Endodermal cell (in vitro differentiated cells): ENCODE results near the gene MUC7. TPM values are rescaled to one million over a fixed set of nuclear protein-coding genes. Genes with fewer than 3 reads are reported as not detected.
A peak's percentile ranks its signal among the peaks of the same experiment; 100 is the strongest.

Source experiments
- DNase-seq: peaks from one replicate; pipeline ENCODE4 v3.0.0-alpha.2; 2017
- H3K27ac ChIP-seq: 2 replicates; pipeline ENCODE4 v1.5.1; 2013; ENCODE audit warnings: mild to moderate bottlenecking, low read depth, low read length, moderate library complexity
- H3K27me3 ChIP-seq: 2 replicates; pipeline ENCODE4 v1.6.1; 2013; ENCODE audit warnings: mild to moderate bottlenecking, low read length, moderate library complexity; ENCODE audit not compliant: insufficient read depth, control insufficient read depth, poor library complexity, severe bottlenecking
- H3K36me3 ChIP-seq: 2 replicates; pipeline ENCODE4 v1.7.0; 2013; ENCODE audit warnings: mild to moderate bottlenecking, low read length, moderate library complexity; ENCODE audit not compliant: control insufficient read depth, insufficient read depth
- H3K4me1 ChIP-seq: one replicate; pipeline ENCODE4 v1.7.0; 2013; ENCODE audit warnings: low read length; ENCODE audit not compliant: control insufficient read depth, insufficient read depth
- H3K4me3 ChIP-seq: 2 replicates; pipeline ENCODE4 v1.5.1; 2013; ENCODE audit warnings: mild to moderate bottlenecking, low read length, moderate library complexity
- H3K9ac ChIP-seq: 2 replicates; pipeline ENCODE4 v1.6.1; 2013; ENCODE audit warnings: mild to moderate bottlenecking, low read length, moderate library complexity; ENCODE audit not compliant: poor library complexity, severe bottlenecking; ENCODE audit errors: extremely low read depth
- H3K9me3 ChIP-seq: 2 replicates; pipeline ENCODE4 v1.6.1; 2013; ENCODE audit warnings: mild to moderate bottlenecking, low read length, moderate library complexity; ENCODE audit not compliant: control insufficient read depth
- H3K27ac Mint-ChIP-seq: 2 replicates; pipeline ENCODE4 v1.8.0; 2020; ENCODE audit warnings: mixed read lengths
- H3K27me3 Mint-ChIP-seq: 2 replicates; pipeline ENCODE4 v1.8.0; 2021; ENCODE audit warnings: mild to moderate bottlenecking, mixed read lengths; ENCODE audit not compliant: insufficient read depth
- H3K36me3 Mint-ChIP-seq: 2 replicates; pipeline ENCODE4 v1.8.0; 2020; ENCODE audit warnings: low read depth, mixed read lengths
- H3K4me1 Mint-ChIP-seq: 2 replicates; pipeline ENCODE4 v1.8.0; 2020; ENCODE audit warnings: mixed read lengths
- H3K4me3 Mint-ChIP-seq: 2 replicates; pipeline ENCODE4 v1.8.0; 2020; ENCODE audit warnings: mild to moderate bottlenecking, moderate library complexity, mixed read lengths
- H3K9me3 Mint-ChIP-seq: 2 replicates; pipeline ENCODE4 v1.8.0; 2020; ENCODE audit warnings: mild to moderate bottlenecking, mixed read lengths
- CTCF ChIP-seq: fragments of 200-600 bp; sonication (generic); conservative IDR thresholded peaks from 2 replicates; pipeline ENCODE4 v1.5.0; 2021; ENCODE audit warnings: antibody characterized with exemption, mild to moderate bottlenecking
- WGBS, 2 experiments: methylation state at CpG; one replicate each; pipeline versions ENCODE4 v1.1.5 to v1.1.7; 2013; ENCODE audit warnings: missing lambda C conversion rate in 2 of 2, mixed read lengths in 1 of 2; ENCODE audit not compliant: insufficient coverage in 1 of 2, insufficient read length in 1 of 2; 5-methylcytosine and 5-hydroxymethylcytosine counted together
- total RNA-seq, 2 donors: library from RNA; stranded (reverse); fragmentation: NEBNext Ultra II Directional in 1 of 2; extraction: Animal tissue kit (Norgen Biotek cat#: 25700) in 1 of 2; gene quantifications; 2 replicates in 1 of 2; 3 replicates in 1 of 2; pipeline ENCODE4 v1.2.1, GENCODE V29; 2021

The MUC7 gene
- total RNA-seq, 2 donors from 2014 or later: not detected

- Mint-ChIP-seq H3K27ac (no peak overlapping the region), H3K4me1 (no peaks in the 10 kb centered on the region), H3K9me3 (no peaks in the 10 kb centered on the region), H3K27me3 (no peaks in the 10 kb centered on the region), H3K36me3 (no peaks in the 10 kb centered on the region), H3K4me3 (no peak overlapping the region)
- H3K4me1 ChIP-seq: no peaks in the 10 kb centered on the region
- WGBS, 2 experiments: 59 to 93% methylated on average over 2 to 3 of the region's 3 CpGs
- no peak overlapping the region for H3K9ac ChIP-seq
- H3K27ac ChIP-seq: no peak overlapping the region
- H3K27me3 ChIP-seq: no peaks in the 10 kb centered on the region
- TF ChIP-seq CTCF: no peak
- no peak overlapping the region for H3K4me3 ChIP-seq
- no peaks in the 10 kb centered on the region for H3K36me3 ChIP-seq
- H3K9me3 ChIP-seq: no peaks in the 10 kb centered on the region
- no peak for DNase-seq
Observed at GRCh38 chr4:70518716-70519115, 46.7 kb downstream of the MUC7 start.

GRCh38 chr4:70522626-70523025 lies 50.6 kb downstream of the MUC7 start:
- H3K27me3 Mint-ChIP-seq: peaks cover 1% of the 10 kb centered on the region

GRCh38 chr4:70530997-70531396 lies 59.0 kb downstream of the MUC7 start:
- Mint-ChIP-seq H3K4me3 (no peak overlapping the region), H3K4me1 (no peaks in the 10 kb centered on the region), H3K36me3 (no peaks in the 10 kb centered on the region), H3K27me3 (no peaks in the 10 kb centered on the region), H3K9me3 (no peaks in the 10 kb centered on the region), H3K27ac (no peak overlapping the region)
- Histone ChIP-seq H3K27me3 (no peaks in the 10 kb centered on the region), H3K9ac (no peak overlapping the region), H3K36me3 (no peaks in the 10 kb centered on the region), H3K27ac (no peak overlapping the region), H3K4me1 (no peaks in the 10 kb centered on the region), H3K4me3 (no peak overlapping the region), H3K9me3 (no peaks in the 10 kb centered on the region)
- peak; percentile 50 for DNase-seq
- 71 to 73% methylated on average over 3 to 5 of the region's 5 CpGs for WGBS, 2 experiments
- no peak for TF ChIP-seq CTCF

More at GRCh38 chr4:70522626-70523025, 50.6 kb downstream of the MUC7 start:
- H3K27ac ChIP-seq: no peak overlapping the region
- Mint-ChIP-seq H3K4me1 (no peaks in the 10 kb centered on the region), H3K9me3 (no peaks in the 10 kb centered on the region), H3K4me3 (no peak overlapping the region), H3K36me3 (no peaks in the 10 kb centered on the region), H3K27ac (no peak overlapping the region)
- WGBS, 2 experiments: 90 to 100% methylated on average over 5 to 7 of the region's 7 CpGs
- H3K9ac ChIP-seq: no peak overlapping the region
- H3K4me1 ChIP-seq: no peaks in the 10 kb centered on the region
- no peak for TF ChIP-seq CTCF
- no peak overlapping the region for H3K4me3 ChIP-seq
- DNase-seq: no peak
- H3K36me3 ChIP-seq: no peaks in the 10 kb centered on the region
- no peaks in the 10 kb centered on the region for H3K27me3 ChIP-seq
- H3K9me3 ChIP-seq: no peaks in the 10 kb centered on the region
